Astrocyte (in vitro differentiated cells and primary cell): ENCODE measurements around the gene SDK1.

Source experiments
- EZH2 ChIP-seq: IDR thresholded peaks from 2 replicates; pipeline ENCODE4 v1.6.1; 2012; ENCODE audit warnings: mild to moderate bottlenecking, low read length, inconsistent platforms; ENCODE audit not compliant: insufficient read depth
- TF ChIP-seq, protein P1 (sequence below): IDR thresholded peaks from 2 replicates; pipeline ENCODE4 v1.5.1; 2011; ENCODE audit warnings: low read depth, mild to moderate bottlenecking, inconsistent platforms, low read length, moderate library complexity; ENCODE audit not compliant: insufficient read depth

GRCh38 chr7:3333861-3334260 is 32.8 kb downstream of the SDK1 start:
- TF ChIP-seq, protein P1, sequence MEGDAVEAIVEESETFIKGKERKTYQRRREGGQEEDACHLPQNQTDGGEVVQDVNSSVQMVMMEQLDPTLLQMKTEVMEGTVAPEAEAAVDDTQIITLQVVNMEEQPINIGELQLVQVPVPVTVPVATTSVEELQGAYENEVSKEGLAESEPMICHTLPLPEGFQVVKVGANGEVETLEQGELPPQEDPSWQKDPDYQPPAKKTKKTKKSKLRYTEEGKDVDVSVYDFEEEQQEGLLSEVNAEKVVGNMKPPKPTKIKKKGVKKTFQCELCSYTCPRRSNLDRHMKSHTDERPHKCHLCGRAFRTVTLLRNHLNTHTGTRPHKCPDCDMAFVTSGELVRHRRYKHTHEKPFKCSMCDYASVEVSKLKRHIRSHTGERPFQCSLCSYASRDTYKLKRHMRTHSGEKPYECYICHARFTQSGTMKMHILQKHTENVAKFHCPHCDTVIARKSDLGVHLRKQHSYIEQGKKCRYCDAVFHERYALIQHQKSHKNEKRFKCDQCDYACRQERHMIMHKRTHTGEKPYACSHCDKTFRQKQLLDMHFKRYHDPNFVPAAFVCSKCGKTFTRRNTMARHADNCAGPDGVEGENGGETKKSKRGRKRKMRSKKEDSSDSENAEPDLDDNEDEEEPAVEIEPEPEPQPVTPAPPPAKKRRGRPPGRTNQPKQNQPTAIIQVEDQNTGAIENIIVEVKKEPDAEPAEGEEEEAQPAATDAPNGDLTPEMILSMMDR = no peak
- TF ChIP-seq EZH2 = no peak
